Occipital lobe (tissue), 2 donors: ENCODE measurements around the gene GNG2. TPM values are rescaled to one million over a fixed set of nuclear protein-coding genes. Genes with fewer than 3 reads are reported as not detected.

Source experiments
- DNase-seq: peaks from one replicate; lab custom pipeline; 2025; lab: John Stamatoyannopoulos, UW
- total RNA-seq: library from RNA; depleted of rRNA; stranded (reverse); fragments of >200 nt; gene quantifications from one replicate; pipeline ENCODE4 v1.2.3, GENCODE V29; 2014

GNG2 gene
- total RNA-seq, 1 donor from 2014 or later = 317 TPM

DNA sequence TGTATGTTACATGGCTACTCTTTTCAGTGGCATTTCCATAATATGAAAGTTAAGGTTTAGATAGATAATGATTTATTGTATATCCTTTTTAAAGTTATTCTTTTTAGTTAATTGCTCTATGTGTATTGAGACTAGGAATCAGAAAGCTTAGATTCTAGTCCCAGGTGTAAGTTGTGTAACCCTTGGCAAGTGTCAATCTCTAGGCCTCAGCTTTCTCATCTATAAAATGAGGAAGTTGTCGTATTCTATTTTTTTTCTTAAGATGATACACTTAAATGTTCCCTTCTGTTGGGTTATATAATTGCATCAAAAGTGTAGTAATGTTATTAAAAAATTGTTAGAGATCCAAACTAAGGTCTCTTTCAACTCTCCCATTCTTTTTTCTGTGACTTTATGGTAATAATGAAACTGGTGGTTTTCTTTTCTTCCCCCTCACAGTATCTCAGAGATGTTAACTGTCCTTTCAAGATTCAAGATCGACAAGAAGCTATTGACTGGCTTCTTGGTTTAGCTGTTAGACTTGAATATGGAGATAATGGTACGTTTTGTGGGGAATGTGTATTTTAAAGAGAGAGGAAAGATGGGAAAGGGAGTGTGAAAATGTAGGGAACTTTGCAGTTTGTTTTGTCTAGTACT, 133.0 kb downstream of the GNG2 start:
- DNase-seq = no peak

- DNase-seq = no peak
These were observed 135.8 kb downstream of the GNG2 start for GRCh38 chr14:51996148-51996746.

- no peak for DNase-seq
These were observed 137.9 kb downstream of the GNG2 start for GRCh38 chr14:51998348-51998747.

GRCh38 chr14:51999084-51999483, 138.7 kb downstream of the GNG2 start:
- no peak for DNase-seq

DNA sequence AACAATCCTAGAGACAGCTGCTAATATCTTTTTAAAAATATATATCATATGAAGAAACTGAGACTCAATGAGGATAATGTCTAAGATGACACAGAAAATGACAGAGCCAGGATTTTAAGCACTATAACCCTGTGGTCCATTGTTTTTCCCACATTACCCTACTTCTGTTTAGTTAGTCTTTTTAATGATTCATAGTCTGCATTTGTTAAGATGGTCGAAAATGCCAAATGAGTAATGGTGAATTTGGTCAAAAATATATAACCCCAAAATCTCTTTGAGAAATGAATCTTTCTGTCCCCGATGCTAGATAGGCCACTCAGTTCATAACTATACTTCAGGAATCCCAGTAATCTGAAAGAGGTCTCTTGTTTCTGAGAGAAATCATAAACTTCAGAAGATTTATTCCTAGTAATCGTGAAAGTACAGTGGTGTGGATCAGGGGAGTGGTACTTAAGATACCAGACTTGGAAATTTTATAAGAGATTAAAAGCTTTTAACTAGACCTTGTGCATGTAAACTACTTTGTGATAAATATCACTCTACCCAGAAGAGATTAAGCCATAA, 139.7 kb downstream of the GNG2 start:
- DNase-seq = no peak

- DNase-seq = no peak
These were observed 140.3 kb downstream of the GNG2 start for GRCh38 chr14:52000696-52001095.

DNA sequence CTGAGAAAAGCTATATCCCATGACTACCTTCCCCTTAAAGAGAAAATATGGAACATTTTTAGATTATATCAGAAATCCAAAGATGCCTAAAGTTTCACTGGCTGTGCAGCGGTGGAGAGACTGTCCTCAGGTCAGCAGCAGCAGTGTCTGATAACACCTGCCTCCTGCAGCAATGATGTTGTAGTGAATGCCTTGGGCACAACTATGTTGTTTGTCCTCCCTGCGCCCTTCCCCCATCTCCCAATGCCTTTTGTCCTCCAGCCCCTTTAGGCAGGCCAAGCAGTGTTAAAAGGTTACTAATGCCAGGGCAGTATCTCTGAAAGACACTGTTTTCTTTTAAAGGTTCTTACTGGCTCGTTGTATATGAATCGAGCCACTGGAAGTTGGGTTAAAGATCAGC, 142.1 kb downstream of the GNG2 start:
- DNase-seq = no peak

DNA sequence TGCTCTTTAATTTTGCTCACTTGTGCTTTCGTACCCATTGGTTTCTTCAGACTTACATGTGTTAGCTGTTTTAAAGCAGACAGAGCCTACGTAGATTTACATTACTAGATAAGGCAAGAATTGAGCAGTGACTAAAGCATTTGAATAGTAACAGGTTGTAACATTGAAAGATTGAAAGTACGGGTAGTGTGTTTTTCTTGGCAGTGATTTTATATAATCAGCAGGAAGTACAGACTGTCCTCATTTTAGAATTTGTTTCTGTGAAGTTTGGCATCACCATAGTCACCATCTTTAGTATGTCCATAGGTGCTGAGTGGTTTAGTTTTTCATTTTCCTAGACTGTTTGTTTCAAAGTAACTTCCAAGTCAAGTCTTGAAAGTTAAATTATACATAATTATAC, 142.9 kb downstream of the GNG2 start:
- DNase-seq = no peak

DNA sequence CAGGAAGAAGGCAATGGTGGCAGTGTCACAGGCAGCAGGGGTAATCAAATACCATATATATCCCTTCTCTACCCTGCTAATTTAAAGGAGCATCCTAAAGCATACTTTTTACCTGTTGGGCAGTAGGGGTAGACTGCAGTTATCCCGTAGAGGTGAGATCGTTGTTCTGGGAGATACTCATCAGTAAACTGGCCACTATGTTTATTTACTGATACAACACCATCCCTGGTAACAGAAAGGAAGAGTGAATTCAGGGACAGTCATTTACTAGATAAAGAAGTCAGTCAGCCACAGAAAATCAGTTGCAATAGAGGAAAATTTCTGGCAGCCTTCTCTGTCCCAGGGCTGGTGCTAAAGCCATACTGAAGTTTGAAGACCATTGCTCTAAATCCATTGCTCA, 145.2 kb downstream of the GNG2 start:
- no peak for DNase-seq

DNA sequence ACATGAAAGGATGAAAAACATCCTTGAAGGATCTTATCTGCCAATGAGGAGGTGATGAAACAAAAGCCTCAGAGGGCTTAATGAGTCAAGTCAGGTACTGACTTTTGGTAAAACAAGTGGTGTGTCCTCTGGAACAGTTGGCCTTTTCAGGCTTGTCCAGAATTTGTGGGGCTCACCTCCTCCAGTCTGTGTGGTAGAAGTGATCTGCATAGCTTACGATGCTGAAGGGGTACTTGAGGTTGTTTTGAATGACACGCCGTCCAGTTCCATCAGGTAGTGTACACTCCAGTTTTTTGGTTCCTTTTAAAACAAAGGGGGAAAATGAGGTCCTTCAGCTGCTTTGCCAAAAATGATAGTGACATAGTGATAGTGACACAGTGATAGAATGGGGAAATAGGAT, 145.9 kb downstream of the GNG2 start:
- DNase-seq = no peak

- no peak for DNase-seq
These were observed 146.8 kb downstream of the GNG2 start for GRCh38 chr14:52007211-52007610.

DNA sequence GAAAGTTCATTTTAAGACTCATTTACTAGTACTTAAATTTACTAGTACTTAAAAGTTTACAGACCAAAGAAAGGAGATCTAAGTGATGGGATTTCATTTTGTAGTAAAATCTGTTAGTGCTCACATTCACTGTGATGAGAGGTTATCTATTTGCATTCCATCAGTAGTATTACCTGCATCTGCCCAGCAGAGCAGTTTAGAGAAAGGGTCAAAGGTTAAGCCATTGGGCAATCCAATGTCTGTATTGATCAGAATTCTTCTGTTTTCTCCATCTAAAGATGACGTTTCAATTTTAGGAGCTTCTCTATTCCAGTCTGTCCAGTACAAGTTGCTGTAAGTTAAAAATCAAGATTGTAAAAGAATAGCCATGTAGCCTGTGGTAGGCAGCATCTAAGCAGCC, 147.2 kb downstream of the GNG2 start:
- DNase-seq = no peak

- DNase-seq = no peak
These were observed 147.7 kb downstream of the GNG2 start for GRCh38 chr14:52008136-52008535.

GRCh38 chr14:52010173-52010693, 149.8 kb downstream of the GNG2 start:
- no peak for DNase-seq

GRCh38 chr14:52011523-52011922, 151.1 kb downstream of the GNG2 start:
- DNase-seq = no peak

DNA sequence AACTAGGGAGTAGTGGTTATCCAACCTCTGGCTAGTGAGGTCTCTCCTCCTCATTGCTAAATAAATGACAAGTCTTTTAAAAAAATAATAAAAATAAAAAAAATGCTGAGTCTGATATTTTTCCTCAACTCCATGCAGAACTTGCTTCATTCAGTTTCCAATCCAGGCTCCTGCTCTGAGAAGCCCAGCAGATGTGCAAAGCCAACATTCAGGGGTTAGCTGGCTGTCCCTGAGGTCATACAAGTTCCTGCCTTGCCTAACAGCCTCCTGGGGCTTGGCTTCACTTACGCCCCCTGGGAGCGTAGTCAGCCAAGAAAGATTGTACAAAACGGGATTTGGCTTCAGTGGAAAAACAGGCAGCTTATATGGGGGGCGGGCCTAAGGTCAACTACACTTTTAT, 152.2 kb downstream of the GNG2 start:
- DNase-seq = no peak

DNA sequence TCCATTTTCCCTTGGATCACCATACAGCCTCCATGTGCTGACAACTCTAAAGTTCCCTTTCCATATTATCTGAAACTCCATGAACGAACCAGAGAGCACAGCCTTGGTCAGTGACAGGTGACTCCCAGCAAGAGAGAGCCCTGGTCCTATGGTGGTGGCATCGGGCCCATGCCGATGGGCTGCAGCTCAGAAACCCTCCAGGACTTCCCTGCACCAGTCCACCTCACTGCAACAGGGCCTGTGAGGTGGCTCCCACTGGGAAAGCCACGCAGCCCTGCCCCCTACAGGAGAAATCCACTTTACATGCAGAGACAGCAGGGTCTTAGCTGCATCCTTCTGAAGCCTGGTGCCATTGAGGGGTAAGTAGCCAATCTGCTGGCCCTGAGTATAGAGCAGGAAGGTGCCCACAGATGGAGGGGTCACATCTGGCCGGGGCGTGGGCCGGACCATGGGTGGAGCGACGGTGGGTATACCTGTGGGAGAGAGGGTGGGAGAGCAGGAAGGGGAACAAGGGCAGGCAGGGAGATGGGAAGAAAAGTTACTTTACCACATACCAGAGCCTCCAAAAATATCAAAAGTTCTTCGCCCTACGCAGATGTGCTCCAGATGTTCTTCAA, 153.7 kb downstream of the GNG2 start:
- DNase-seq = no peak

DNA sequence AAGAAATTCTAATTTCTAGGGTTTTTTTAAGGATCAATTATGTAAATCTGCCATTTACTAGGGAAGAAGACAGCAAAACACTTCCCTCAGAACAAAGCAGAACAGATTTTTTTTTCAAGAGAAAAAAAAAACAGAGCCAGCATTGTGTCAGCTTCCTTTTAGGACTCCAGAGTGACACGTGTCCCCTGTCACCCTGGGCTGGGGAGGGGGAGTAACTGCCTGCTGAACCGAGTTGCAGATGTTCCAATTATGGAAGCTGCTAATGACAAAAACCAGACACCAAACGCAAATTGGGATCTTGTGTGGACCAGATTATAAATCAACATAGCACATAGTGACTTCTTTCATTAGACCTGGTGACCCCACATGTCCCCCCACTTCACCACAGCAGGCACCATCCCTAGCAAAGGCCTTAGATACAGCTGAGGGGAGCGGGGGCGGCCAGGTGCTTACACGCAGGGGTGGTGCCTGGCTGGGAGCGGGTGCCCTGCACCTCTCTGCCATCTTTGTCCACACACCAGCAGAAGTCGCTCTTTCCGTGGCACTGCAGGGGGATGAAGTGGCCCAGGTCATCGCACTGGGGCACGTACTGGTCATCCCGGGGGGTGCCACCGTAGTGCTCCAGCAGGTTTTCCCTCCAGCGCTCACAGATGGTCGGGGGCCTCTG, 154.3 kb downstream of the GNG2 start:
- DNase-seq = no peak

DNA sequence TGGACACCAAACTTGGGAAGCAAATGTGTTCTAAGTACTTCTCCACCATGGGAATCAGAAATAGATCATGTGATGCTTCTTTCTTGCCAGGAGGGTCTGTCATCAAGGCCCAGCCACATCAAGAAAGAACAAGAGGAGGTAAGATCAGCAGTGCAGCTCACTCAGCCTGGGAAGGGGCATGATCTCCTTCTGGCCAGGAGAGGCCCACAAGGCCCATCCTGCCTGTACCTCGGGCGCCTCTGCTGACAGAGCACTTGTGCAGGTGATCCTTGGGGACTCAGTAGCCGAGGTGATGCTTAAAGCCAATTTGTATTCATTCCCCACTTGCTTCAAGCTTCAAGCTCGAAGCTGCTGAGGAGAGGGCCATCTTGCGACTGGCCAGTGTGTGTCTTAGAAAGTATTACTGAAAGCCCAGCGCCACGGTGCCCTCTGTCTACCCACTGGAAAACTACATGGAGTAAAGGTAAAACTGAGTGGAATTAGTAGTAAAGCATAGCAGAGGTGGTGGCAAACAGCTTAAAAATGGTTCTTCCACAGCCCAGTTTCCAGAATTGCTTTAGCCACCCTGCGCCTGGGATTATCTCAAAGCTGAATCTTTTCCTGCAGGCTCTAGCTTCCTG, 155.1 kb downstream of the GNG2 start:
- DNase-seq = no peak

- no peak for DNase-seq
These were observed 157.8 kb downstream of the GNG2 start for GRCh38 chr14:52018252-52018651.

DNA sequence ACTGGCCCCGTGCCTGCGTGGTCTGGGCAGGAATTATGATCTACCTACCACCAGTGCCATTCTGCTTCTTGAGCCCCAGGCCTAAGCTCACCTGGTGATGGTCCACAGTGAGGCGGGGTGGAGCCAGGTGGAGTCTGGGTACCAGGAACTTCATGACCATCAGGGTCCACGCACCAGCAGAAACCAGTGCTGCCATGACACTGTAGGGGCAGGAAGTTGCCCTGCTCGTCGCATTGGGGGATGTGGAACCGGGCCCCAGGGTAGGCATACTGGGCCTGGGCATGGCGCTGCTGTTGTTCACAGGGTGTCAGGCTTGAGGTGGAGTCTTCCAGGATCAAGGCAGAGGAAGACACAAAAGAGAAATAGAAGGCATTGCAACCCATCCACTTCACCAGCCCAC, 158.6 kb downstream of the GNG2 start:
- DNase-seq = no peak
